Ramos (cell line): ENCODE measurements around the gene AGO4.
"Not testable (repeated sequence)": the region's sequence is repeated elsewhere in the genome, so short reads cannot be mapped to it uniquely, and the experiment has no call there.

Experiments used
- in situ Hi-C: fragments of 300-500 bp; cut with MboI; formaldehyde crosslinking; loops from one replicate; pipeline ENCODE4 v1.14.3; 2022; ENCODE audit warnings: low sequenced_read_pairs; ENCODE audit not compliant: unreplicated experiment

The AGO4 gene

DNA sequence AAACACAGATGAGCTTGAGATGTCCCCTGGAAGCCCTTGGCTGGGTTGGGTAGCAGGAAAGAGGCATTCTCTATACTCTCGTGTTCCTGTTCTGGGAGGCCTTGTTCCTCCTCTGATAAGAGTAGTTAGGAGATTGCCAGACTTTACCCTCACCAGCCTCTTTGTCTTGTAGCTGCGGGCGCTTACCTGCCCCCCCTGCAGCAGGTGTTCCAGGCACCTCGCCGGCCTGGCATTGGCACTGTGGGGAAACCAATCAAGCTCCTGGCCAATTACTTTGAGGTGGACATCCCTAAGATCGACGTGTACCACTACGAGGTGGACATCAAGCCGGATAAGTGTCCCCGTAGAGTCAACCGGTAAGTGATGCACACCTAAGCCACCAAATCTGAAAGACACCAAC is 80.4 kb downstream of the AGO4 start:
- in situ Hi-C loops: no loop called here

DNA sequence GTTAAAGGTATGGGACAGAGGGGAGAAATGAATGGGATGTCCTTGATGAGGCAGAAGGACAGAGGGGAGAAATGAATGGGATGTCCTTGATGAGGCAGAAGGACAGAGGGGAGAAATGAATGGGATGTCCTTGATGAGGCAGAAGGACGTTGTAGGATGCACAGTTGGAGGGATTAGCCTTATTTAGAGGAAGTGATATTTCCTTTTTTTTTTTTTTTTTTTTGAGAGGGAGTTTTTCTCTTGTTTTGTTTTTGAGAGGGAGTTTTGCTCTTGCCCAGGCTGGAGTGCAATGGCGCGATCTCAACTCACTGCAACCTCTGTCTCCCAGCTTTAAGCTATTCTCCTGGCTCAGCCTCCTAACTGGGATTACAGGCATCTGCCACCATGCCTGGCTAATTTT is 81.2 kb downstream of the AGO4 start:
- in situ Hi-C loops: not testable (repeated sequence)

DNA sequence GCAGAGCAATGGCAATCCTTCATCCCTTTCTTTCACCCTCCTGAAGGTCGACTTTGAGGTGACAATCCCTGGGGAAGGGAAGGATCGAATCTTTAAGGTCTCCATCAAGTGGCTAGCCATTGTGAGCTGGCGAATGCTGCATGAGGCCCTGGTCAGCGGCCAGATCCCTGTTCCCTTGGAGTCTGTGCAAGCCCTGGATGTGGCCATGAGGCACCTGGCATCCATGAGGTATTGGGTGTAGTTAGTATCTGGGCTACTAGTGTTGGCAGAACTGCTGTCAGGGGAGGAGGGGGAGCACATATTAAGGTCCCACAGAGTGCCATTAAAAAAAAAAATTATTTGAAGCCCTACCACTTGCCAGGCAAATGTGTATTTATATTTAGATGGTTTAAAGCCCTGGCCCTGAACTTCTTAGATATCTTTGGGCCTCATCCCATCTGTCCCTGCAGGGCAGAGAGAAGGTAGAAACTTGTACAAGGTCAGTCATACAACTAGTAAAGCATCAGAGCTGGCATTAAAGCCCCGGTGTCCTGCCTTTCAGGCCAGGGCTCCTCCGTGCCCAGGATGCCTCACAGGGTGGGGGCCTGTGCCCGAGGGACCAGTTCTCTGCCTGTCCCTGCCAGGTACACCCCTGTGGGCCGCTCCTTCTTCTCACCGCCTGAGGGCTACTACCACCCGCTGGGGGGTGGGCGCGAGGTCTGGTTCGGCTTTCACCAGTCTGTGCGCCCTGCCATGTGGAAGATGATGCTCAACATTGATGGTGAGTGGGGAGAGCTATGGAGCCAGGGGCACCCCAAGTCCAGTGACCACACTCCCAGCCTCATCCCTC is 85.4 kb downstream of the AGO4 start:
- in situ Hi-C loops: no loop called here

DNA sequence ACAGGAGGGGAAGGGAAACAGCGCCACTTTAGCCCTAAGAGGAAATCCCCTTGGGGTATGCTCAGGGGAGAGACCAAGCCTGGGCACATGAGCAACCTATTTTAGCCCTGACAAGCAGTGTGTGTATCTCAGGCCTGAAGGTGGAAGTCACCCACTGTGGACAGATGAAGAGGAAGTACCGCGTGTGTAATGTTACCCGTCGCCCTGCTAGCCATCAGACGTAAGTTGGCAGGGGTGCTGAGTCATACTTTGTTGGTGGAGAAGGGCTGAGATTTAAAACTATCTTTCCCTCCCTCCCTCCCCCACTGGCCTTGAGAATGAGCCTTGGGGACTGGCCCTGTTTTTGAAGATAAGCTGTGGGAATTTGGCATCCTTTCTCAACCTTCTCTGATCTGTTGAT is 86.4 kb downstream of the AGO4 start:
- in situ Hi-C loops: no loop called here

DNA sequence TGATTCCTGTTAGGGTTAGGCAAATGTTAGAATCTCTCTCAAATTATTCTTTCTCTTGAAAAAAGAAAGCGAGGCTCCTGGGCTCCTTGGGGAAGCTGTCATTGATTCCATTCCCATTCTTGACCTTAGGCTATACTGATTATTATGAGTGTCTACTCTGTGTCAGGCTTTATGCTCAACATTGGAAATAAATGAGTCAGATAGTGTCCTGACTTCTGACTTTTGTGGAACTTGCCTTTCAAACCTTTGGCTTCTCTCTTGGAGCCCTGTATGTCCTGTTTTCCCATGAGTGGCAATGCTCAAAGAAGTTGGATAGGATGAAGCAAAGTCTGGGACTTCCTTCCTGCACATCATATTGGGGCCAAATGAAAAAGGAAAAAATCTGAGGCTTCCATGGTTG is 86.8 kb downstream of the AGO4 start:
- in situ Hi-C loops: no loop called here

DNA sequence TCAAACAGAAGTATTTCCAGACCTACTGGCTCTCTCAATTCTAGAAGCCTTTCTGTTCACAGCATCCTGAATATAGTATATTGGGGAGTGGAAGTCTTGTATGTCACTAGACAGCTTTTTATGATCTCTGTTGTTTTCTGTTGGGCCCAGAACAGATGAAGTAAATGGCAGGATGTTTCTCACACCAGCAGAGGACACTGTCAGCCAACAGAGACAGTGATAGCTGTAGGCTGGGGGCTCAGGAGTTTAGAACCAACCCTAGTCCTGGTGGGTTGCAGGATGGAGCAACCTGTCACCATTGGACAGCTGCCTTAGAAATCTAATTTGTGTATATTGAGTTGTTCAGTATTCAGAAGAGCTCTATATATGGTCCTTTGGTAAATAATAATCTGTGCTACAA is 92.1 kb downstream of the AGO4 start:
- in situ Hi-C loops: no loop called here

DNA sequence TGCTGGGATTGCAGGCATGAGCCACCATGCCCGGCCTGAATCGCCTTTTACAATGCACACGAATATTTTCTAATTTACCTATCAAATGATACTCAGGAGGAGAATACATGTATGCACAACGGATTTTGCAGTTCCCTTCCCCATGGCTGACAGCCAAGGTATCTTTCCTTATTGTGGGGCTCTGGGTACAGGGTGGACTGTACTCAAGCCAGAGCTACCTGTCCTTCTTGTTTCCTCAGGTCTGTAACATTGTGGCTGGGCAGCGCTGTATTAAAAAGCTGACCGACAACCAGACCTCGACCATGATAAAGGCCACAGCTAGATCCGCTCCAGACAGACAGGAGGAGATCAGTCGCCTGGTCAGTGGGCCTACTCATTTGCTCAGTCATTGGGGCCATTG is 93.4 kb downstream of the AGO4 start:
- in situ Hi-C loops: no loop called here

DNA sequence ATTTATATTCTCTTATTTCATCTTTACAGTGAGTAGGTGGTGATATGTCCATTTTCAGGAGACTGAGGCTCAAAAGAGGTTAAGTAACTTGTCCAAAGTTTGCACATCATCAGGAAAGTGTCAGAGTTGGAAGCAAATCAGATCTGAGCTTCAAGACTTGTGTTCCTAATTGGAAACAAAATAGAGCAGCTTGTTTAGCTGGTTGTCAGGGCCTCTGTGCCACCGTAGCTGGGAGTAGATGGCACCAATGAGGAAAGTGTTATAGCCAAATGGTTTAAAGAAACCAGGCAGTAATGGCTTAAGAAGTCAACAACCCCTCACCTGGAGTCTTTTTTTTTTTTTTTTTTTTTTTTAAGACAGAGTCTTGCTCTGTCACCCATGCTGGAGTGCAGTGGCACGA is 94.9 kb downstream of the AGO4 start:
- in situ Hi-C loops: no loop called here
